ENCODE data around the gene TAF3. TPM values are rescaled to one million over a fixed set of nuclear protein-coding genes. Genes with fewer than 3 reads are reported as not detected.

The TAF3 gene
- polyA plus RNA-seq, 1 donor (not counting 4 experiments of a cell fraction or from before 2014, with no cell fraction given) = 2.0 TPM

- no peak for FAIRE-seq
- H3K9me1 ChIP-seq (ENCODE audit: control insufficient read depth, extremely low read depth, insufficient read depth, low read length) = no peaks in the 10 kb centered on the region
- H3K27me3 ChIP-seq (ENCODE audit: control insufficient read depth, extremely low read depth, insufficient read depth, low read length) = no peaks in the 10 kb centered on the region
- no peak overlapping the region for H2AFZ ChIP-seq (ENCODE audit: control insufficient read depth, low read length)
- no peak overlapping the region for H3K4me3 ChIP-seq (ENCODE audit: control insufficient read depth in 2 of 3, extremely low read depth in 1 of 3, insufficient read depth in 2 of 3, low read depth in 1 of 3, low read length in 3 of 3)
- H3K36me3 ChIP-seq (ENCODE audit: control insufficient read depth in 2 of 2, extremely low read depth in 1 of 2, insufficient read depth in 2 of 2, low read length in 2 of 2) = peaks cover 0 to 3% of the 10 kb centered on the region in 2 experiments
- no peak overlapping the region for H3K4me2 ChIP-seq (ENCODE audit: control insufficient read depth, extremely low read depth, insufficient read depth, low read depth, low read length)
- dilution Hi-C loops (cut with MboI; ENCODE audit: extremely low pct_ligation_motif_present, low sequenced_read_pairs) = no loop called here
- no peak overlapping the region for H3K27ac ChIP-seq (ENCODE audit: control insufficient read depth, insufficient read depth, low read length)
- DNase-seq (ENCODE audit: low read depth, low spot score) = no peak
- no peaks in the 10 kb centered on the region for H3K79me2 ChIP-seq (ENCODE audit: control insufficient read depth, insufficient read depth, low read length)
- no peak for TF ChIP-seq EZH2 (IDR thresholded peaks at IDR 0.05; ENCODE audit: low read length)
- TF ChIP-seq CTCF (optimal IDR thresholded peaks at IDR 0.05 in 1 of 3, IDR thresholded peaks at IDR 0.05 in 1 of 3, conservative IDR thresholded peaks at IDR 0.05 in 1 of 3; ENCODE audit: extremely low read depth in 1 of 3, insufficient read depth in 2 of 3, low read length in 3 of 3) = no peak
- no peaks in the 10 kb centered on the region for H4K20me1 ChIP-seq (ENCODE audit: control insufficient read depth, extremely low read depth, insufficient read depth, low read length)
- no peaks in the 10 kb centered on the region for H3K9me3 ChIP-seq (ENCODE audit: control insufficient read depth, low read depth, low read length)
- no peaks in the 10 kb centered on the region for H3K4me1 ChIP-seq (ENCODE audit: control insufficient read depth, extremely low read depth, insufficient read depth, low read length)
- H3K9ac ChIP-seq (ENCODE audit: control insufficient read depth, extremely low read depth, insufficient read depth, low read length) = no peak overlapping the region
Observed at GRCh38 chr10:8006274-8006999, 188.1 kb downstream of the TAF3 start.

- Histone ChIP-seq H3K27me3 (ENCODE audit: control insufficient read depth, extremely low read depth, insufficient read depth, low read length) (no peaks in the 10 kb centered on the region), H3K79me2 (ENCODE audit: control insufficient read depth, insufficient read depth, low read length) (no peaks in the 10 kb centered on the region), H3K4me3 (ENCODE audit: control insufficient read depth in 2 of 3, extremely low read depth in 1 of 3, insufficient read depth in 2 of 3, low read depth in 1 of 3, low read length in 3 of 3) (no peak overlapping the region), H3K9me3 (ENCODE audit: control insufficient read depth, low read depth, low read length) (no peaks in the 10 kb centered on the region), H3K4me2 (ENCODE audit: control insufficient read depth, extremely low read depth, insufficient read depth, low read depth, low read length) (no peak overlapping the region), H4K20me1 (ENCODE audit: control insufficient read depth, extremely low read depth, insufficient read depth, low read length) (no peaks in the 10 kb centered on the region), H3K36me3 (ENCODE audit: control insufficient read depth in 2 of 2, extremely low read depth in 1 of 2, insufficient read depth in 2 of 2, low read length in 2 of 2) (peaks cover 0 to 3% of the 10 kb centered on the region in 2 experiments), H3K27ac (ENCODE audit: control insufficient read depth, insufficient read depth, low read length) (no peak overlapping the region), H3K9me1 (ENCODE audit: control insufficient read depth, extremely low read depth, insufficient read depth, low read length) (no peaks in the 10 kb centered on the region), H3K9ac (ENCODE audit: control insufficient read depth, extremely low read depth, insufficient read depth, low read length) (no peak overlapping the region), H2AFZ (ENCODE audit: control insufficient read depth, low read length) (no peak overlapping the region), H3K4me1 (ENCODE audit: control insufficient read depth, extremely low read depth, insufficient read depth, low read length) (no peaks in the 10 kb centered on the region)
- dilution Hi-C loops (cut with MboI; ENCODE audit: extremely low pct_ligation_motif_present, low sequenced_read_pairs) = no loop called here
- DNase-seq (ENCODE audit: low read depth, low spot score) (no peak), FAIRE-seq (no peak)
- TF ChIP-seq EZH2 (IDR thresholded peaks at IDR 0.05; ENCODE audit: low read length) (no peak), CTCF (optimal IDR thresholded peaks at IDR 0.05 in 1 of 3, IDR thresholded peaks at IDR 0.05 in 1 of 3, conservative IDR thresholded peaks at IDR 0.05 in 1 of 3; ENCODE audit: extremely low read depth in 1 of 3, insufficient read depth in 2 of 3, low read length in 3 of 3) (no peak)
Observed at GRCh38 chr10:8009031-8009430, 190.7 kb downstream of the TAF3 start.

Data from keratinocyte (primary cell).